Stomach (tissue), 9 donors: ENCODE data around the gene KCTD16. TPM values are rescaled to one million over a fixed set of nuclear protein-coding genes. Genes with fewer than 3 reads are reported as not detected.

ENCODE experiments used
- DNase-seq, 2 donors: peaks; one replicate each; pipeline versions ENCODE4 v3.0.0 to v3.0.0-alpha.2; 2013 to 2019
- H3K27ac ChIP-seq, 5 donors: fragments of 200-600 bp in 4 of 5; sonication (generic) in 4 of 5; one replicate each; pipeline ENCODE4 v1.5.1; 2013 to 2019; ENCODE audit warnings: mild to moderate bottlenecking in 1 of 5, moderate library complexity in 1 of 5
- H3K27me3 ChIP-seq, 3 donors: fragments of 200-600 bp; sonication (generic); one replicate each; pipeline ENCODE4 v1.5.1; 2017 to 2019; ENCODE audit warnings: mixed run types in 1 of 3
- H3K36me3 ChIP-seq, 4 donors: fragments of 200-600 bp; sonication (generic); 1 replicate in 3 of 4; 2 replicates in 1 of 4; pipeline ENCODE4 v1.5.1; 2016 to 2019
- H3K4me1 ChIP-seq, 4 donors: fragments of 200-600 bp; sonication (generic); one replicate each; pipeline ENCODE4 v1.5.1; 2016 to 2019
- H3K4me3 ChIP-seq, 4 donors: fragments of 200-600 bp; sonication (generic) in 3 of 4; one replicate each; pipeline ENCODE4 v1.5.1; 2016 to 2019; ENCODE audit warnings: mild to moderate bottlenecking in 1 of 4
- H3K9me3 ChIP-seq, 4 donors: fragments of 200-600 bp; sonication (generic); one replicate each; pipeline ENCODE4 v1.5.1; 2016 to 2019
- EP300 ChIP-seq: sonication (generic); formaldehyde crosslinking; IDR thresholded peaks from one replicate; pipeline ENCODE4 v1.6.1; 2017; ENCODE audit warnings: antibody characterized with exemption
- POLR2A ChIP-seq, 4 donors: fragments of 450-650 bp; IDR thresholded peaks; one replicate each; pipeline ENCODE4 v1.6.1; 2016; ENCODE audit warnings: antibody characterized with exemption in 4 of 4, control low read depth in 2 of 4, mild to moderate bottlenecking in 1 of 4, moderate library complexity in 1 of 4
- POLR2AphosphoS5 ChIP-seq, 3 donors: sonication (generic); formaldehyde crosslinking; IDR thresholded peaks; one replicate each; pipeline ENCODE4 v1.6.1; 2016; ENCODE audit warnings: antibody characterized with exemption in 3 of 3
- WGBS, 5 donors: extraction: QIAGEN DNeasy Blood & Tissue Kit in 3 of 5; methylation state at CpG; one replicate each; pipeline versions ENCODE4 v1.1.5 to v1.1.7; 2013 to 2018; 5-methylcytosine and 5-hydroxymethylcytosine counted together
- intact Hi-C: fragments of 100-400 bp; cut with DNase I; formaldehyde crosslinking; loops from one replicate; pipeline ENCODE4 v1.15.1; 2023; ENCODE audit warnings: low total_unique reads
- polyA plus RNA-seq, 3 donors: library from polyadenylated mRNA; stranded (reverse); fragments of 200-250 nt; gene quantifications; one replicate each; pipeline ENCODE4 v1.2.3, GENCODE V29; 2013
- total RNA-seq, 5 donors: library from RNA; depleted of rRNA; stranded (reverse); fragments of >200 nt; gene quantifications; one replicate each; pipeline versions ENCODE4 v1.1.0 to v1.2.3, GENCODE V29; 2014 to 2016
- TF ChIP-seq, protein P1 (sequence below), 7 experiments: fragments of 450-650 bp in 4 of 7; fragments of 200-600 bp in 3 of 7; sonication (generic) in 3 of 7; IDR thresholded peaks; one replicate each; pipeline ENCODE4 v1.5.1; 2016 to 2019; ENCODE audit warnings: antibody characterized with exemption in 7 of 7, control low read depth in 2 of 7, mild to moderate bottlenecking in 1 of 7
- donor health status: healthy with polysubstance abuse.
- donor health status: Bipolar disorder and iron deficiency.
- donor health status: healthy.

Gene KCTD16
- total and polyA plus RNA-seq, 8 donors: under 0.01 to 1.8 (median under 0.01) TPM; not detected in 4

DNA sequence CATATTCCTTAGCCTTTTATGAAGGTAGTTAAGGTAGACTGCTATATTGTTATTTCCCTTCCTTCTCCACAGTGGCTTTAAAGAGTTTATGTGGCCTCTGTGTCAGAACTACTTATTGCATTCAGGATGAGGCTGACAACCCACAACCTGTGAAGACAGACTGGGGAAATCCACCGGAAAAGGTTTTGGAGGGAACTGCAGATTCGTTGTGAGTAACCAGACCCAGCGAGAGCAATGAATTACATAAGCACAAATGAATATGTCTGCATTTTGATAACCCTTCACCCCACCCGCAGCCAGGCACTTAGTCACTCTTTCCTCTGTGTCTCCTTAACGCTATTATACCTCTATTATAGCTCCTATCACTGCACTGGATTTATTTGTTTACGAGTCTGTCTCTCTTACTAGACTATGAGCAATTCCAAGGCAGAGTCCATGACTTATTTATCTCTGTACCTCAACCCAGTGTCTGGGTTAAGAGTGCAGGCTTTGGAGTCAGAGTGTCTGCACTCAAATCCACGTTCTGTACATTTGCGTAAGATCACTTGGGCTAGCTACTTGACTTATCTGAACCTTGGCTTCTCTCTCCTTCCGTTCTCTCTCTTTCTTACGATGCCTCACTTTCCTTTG, 19.2 kb downstream of the KCTD16 start:
- Histone ChIP-seq H3K27me3 (no peaks in the 10 kb centered on the region), H3K4me3 (no peak overlapping the region), H3K27ac (peak overlapping the region in 2 of 5 donors; percentile 10 to 11), H3K4me1 (peaks cover 3 to 44% (median 7%) of the 10 kb centered on the region in 4 donors), H3K9me3 (no peaks in the 10 kb centered on the region), H3K36me3 (no peaks in the 10 kb centered on the region)
- intact Hi-C loops: no loop called here
- peak in 2 of 3 donors; percentile 11 to 19 for TF ChIP-seq POLR2AphosphoS5 (IDR thresholded peaks at IDR 0.05)
- no peak for TF ChIP-seq EP300
- TF ChIP-seq, protein P1, sequence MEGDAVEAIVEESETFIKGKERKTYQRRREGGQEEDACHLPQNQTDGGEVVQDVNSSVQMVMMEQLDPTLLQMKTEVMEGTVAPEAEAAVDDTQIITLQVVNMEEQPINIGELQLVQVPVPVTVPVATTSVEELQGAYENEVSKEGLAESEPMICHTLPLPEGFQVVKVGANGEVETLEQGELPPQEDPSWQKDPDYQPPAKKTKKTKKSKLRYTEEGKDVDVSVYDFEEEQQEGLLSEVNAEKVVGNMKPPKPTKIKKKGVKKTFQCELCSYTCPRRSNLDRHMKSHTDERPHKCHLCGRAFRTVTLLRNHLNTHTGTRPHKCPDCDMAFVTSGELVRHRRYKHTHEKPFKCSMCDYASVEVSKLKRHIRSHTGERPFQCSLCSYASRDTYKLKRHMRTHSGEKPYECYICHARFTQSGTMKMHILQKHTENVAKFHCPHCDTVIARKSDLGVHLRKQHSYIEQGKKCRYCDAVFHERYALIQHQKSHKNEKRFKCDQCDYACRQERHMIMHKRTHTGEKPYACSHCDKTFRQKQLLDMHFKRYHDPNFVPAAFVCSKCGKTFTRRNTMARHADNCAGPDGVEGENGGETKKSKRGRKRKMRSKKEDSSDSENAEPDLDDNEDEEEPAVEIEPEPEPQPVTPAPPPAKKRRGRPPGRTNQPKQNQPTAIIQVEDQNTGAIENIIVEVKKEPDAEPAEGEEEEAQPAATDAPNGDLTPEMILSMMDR (IDR thresholded peaks at IDR 0.05): no peak
- TF ChIP-seq POLR2A (IDR thresholded peaks at IDR 0.05): no peak
- peak; percentile 40 to 65 for DNase-seq
- WGBS, 5 donors: 27 to 43% (median 34%) methylated on average over 10 of the region's 10 CpGs

DNA sequence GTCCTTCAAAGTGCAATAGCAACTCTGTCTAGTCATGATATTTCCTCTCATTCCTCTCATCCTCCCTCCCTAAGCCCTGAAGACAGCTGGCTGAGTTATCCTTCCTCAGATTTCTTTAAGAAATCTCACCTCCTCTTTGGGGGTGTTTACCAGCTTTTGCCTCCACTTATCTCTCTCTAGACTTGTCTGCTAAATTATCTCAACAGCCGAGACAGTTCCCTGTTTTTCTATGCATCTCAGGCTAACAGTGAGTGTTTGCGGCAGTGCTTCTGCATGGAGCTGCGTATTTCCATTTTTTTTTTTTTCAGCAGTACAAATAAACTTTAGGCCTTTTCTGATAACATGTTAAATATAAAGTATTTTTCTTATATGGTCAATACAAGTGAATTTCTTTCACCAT, 20.9 kb downstream of the KCTD16 start:
- no peaks in the 10 kb centered on the region for H3K36me3 ChIP-seq
- intact Hi-C loops: no loop called here
- no peaks in the 10 kb centered on the region for H3K27me3 ChIP-seq
- TF ChIP-seq POLR2A (IDR thresholded peaks at IDR 0.05): no peak
- TF ChIP-seq, protein P1 (IDR thresholded peaks at IDR 0.05): no peak
- TF ChIP-seq EP300: no peak
- no peak for TF ChIP-seq POLR2AphosphoS5 (IDR thresholded peaks at IDR 0.05)
- H3K27ac ChIP-seq: no peak overlapping the region
- H3K4me1 ChIP-seq: peaks cover 3 to 44% (median 10%) of the 10 kb centered on the region in 4 donors
- WGBS, 5 donors: 55 to 86% (median 82%) methylated on average over 3 of the region's 3 CpGs
- no peak overlapping the region for H3K4me3 ChIP-seq
- no peaks in the 10 kb centered on the region for H3K9me3 ChIP-seq
- no peak for DNase-seq

DNA sequence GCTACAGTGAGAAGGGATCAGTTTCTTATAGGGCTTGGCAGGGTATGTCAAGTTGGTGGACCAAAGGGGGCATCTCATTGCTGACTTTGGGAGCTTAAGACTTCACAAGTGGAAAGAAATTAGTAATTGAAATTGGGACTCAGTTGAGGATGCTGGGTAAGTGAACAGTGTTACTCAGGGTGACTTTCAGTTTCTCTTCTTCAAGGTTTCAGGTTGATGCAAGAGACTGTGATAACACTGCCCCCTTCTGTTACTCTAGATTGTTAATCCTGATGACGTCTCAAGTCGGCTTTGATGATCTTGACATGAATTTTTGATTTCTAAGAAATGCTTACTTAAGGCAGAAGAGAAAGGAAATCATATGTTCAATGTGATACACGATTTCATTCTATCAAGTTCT, 21.3 kb downstream of the KCTD16 start:
- DNase-seq: peak in 1 of 2 donors; percentile 82
- Histone ChIP-seq H3K27me3 (no peaks in the 10 kb centered on the region), H3K4me3 (no peak overlapping the region), H3K36me3 (no peaks in the 10 kb centered on the region), H3K9me3 (no peaks in the 10 kb centered on the region), H3K4me1 (peaks cover 3 to 44% (median 10%) of the 10 kb centered on the region in 4 donors), H3K27ac (no peak overlapping the region)
- TF ChIP-seq, protein P1 (IDR thresholded peaks at IDR 0.05): peak in 2 of 7 experiments; percentile 34 to 35
- no peak for TF ChIP-seq POLR2AphosphoS5 (IDR thresholded peaks at IDR 0.05)
- intact Hi-C loops: no loop called here
- 16 to 25% (median 20%) methylated on average over 3 of the region's 3 CpGs for WGBS, 5 donors

DNA sequence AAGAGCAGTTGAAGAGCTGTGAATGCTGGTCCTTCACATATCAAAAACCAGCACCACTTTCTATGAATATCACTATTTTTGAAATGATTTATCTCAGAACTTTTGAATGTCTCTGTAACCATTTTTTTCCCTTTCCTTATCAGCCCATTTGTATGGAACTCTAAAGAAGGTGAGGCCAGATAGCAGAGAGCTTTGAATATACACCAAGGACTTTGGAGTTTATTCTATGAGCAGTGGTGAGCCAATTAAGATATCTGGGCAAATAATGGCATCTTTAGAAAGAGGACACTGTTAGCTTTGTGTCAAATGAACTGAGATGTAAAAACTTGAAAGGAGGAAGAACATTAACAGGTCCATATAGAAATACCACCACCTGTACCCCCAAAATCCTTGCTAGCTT, 22.0 kb downstream of the KCTD16 start:
- Histone ChIP-seq H3K9me3 (no peaks in the 10 kb centered on the region), H3K27ac (no peak overlapping the region), H3K4me3 (no peak overlapping the region), H3K36me3 (no peaks in the 10 kb centered on the region), H3K27me3 (no peaks in the 10 kb centered on the region), H3K4me1 (peaks cover 0 to 37% (median 8%) of the 10 kb centered on the region in 4 donors)
- TF ChIP-seq POLR2A (IDR thresholded peaks at IDR 0.05): no peak
- TF ChIP-seq, protein P1 (IDR thresholded peaks at IDR 0.05): no peak
- TF ChIP-seq EP300: no peak
- no peak for TF ChIP-seq POLR2AphosphoS5 (IDR thresholded peaks at IDR 0.05)
- intact Hi-C loops: no loop called here
- DNase-seq: no peak
